ENCODE results near the gene FHIT.

Gene FHIT

DNA sequence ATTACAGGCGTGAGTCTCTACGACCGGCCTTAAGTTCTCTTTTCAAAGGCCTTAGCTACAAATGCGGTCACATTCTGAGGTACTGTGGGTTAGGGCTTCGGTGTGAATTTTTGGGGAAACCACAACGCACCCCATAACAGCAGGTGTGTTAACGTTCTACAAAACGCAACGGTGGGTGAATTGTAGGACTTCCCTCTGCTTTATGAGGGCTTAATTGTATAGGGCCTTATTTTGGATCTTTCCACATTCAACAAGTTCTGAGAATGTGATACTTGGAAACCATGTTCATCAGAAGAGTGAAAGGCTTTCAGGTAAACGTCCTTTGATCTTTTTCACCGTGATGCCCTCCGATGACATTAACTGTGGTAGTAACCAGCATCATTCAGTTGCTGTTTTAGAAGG lies 1202.8 kb downstream of the FHIT start:
- Histone ChIP-seq H3K36me3 (no peaks in the 10 kb centered on the region), H3K4me3 (ENCODE audit: low read depth in 1 of 2, low read length in 1 of 2) (no peak overlapping the region), H3K27me3 (no peaks in the 10 kb centered on the region), H3K4me1 (ENCODE audit: control insufficient read depth in 1 of 2, insufficient read depth in 1 of 2, low read depth in 1 of 2, low read length in 1 of 2) (no peaks in the 10 kb centered on the region), H3K27ac (no peak overlapping the region), H3K9me3 (no peaks in the 10 kb centered on the region)
- TF ChIP-seq, protein P1, sequence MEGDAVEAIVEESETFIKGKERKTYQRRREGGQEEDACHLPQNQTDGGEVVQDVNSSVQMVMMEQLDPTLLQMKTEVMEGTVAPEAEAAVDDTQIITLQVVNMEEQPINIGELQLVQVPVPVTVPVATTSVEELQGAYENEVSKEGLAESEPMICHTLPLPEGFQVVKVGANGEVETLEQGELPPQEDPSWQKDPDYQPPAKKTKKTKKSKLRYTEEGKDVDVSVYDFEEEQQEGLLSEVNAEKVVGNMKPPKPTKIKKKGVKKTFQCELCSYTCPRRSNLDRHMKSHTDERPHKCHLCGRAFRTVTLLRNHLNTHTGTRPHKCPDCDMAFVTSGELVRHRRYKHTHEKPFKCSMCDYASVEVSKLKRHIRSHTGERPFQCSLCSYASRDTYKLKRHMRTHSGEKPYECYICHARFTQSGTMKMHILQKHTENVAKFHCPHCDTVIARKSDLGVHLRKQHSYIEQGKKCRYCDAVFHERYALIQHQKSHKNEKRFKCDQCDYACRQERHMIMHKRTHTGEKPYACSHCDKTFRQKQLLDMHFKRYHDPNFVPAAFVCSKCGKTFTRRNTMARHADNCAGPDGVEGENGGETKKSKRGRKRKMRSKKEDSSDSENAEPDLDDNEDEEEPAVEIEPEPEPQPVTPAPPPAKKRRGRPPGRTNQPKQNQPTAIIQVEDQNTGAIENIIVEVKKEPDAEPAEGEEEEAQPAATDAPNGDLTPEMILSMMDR (IDR thresholded peaks at IDR 0.05) = no peak

DNA sequence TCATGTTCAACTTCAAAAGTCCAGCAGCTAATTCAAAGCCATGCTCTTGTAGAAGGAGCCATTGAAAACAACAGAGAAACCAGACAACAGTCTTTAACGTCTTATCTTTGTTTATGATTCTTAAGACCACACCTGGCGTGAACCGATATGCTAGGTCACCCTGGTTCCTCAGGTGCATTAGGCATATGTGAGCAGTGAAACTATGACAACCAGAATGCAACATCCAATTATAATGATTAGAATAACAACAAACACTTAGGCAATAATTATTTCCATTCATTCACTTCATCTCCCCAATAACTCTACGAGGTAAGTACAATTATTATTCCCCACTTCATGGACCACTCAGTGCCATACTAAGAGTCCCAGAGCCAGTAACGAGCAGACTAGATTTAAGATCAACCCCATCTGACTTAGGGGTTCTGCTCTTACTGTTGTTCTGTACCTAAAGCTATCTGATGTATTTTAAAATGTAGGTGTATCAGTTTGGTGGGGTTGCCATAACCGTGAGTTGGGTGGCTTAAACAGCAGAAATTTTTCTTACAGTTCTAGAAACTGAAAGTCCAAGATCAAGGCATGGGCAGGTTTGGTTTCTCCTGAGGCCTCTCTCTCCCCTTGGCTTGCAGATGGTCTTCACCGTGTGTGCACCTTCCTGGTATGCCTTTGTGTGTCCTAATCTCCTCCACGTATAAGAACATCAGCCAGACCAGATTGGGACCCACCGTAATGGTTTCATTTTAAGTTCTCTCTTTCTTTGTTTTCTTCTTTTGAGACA lies 1203.6 kb downstream of the FHIT start:
- Histone ChIP-seq H3K27me3 (no peaks in the 10 kb centered on the region), H3K27ac (no peak overlapping the region), H3K4me3 (ENCODE audit: low read depth in 1 of 2, low read length in 1 of 2) (no peak overlapping the region), H3K4me1 (ENCODE audit: control insufficient read depth in 1 of 2, insufficient read depth in 1 of 2, low read depth in 1 of 2, low read length in 1 of 2) (no peaks in the 10 kb centered on the region), H3K9me3 (no peaks in the 10 kb centered on the region), H3K36me3 (no peaks in the 10 kb centered on the region)
- TF ChIP-seq, protein P1 (IDR thresholded peaks at IDR 0.05) = no peak

DNA sequence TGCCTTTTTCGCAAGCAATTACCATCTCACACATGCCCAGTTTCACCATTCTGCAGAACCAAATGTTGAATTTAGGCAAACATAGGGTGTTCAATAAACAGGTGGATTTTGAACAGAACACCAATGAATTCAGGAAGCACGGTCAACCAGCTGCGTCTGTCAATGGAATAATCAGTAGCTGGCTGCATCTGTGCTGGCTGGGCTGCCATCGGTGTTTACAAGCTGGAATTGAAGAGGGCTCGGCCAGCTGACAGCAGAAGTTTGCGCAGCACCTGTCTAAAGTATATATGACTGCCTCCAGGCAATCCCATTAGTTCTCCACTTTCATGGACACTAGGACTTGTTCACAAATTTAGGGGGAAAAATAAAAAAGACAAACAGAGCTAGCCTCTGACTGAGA lies 1205.0 kb downstream of the FHIT start:
- TF ChIP-seq, protein P1 (IDR thresholded peaks at IDR 0.05) = no peak
- no peaks in the 10 kb centered on the region for H3K9me3 ChIP-seq
- H3K4me1 ChIP-seq (ENCODE audit: control insufficient read depth in 1 of 2, insufficient read depth in 1 of 2, low read depth in 1 of 2, low read length in 1 of 2) = no peaks in the 10 kb centered on the region
- no peak overlapping the region for H3K27ac ChIP-seq
- H3K36me3 ChIP-seq = no peaks in the 10 kb centered on the region
- no peaks in the 10 kb centered on the region for H3K27me3 ChIP-seq
- no peak overlapping the region for H3K4me3 ChIP-seq (ENCODE audit: low read depth in 1 of 2, low read length in 1 of 2)

DNA sequence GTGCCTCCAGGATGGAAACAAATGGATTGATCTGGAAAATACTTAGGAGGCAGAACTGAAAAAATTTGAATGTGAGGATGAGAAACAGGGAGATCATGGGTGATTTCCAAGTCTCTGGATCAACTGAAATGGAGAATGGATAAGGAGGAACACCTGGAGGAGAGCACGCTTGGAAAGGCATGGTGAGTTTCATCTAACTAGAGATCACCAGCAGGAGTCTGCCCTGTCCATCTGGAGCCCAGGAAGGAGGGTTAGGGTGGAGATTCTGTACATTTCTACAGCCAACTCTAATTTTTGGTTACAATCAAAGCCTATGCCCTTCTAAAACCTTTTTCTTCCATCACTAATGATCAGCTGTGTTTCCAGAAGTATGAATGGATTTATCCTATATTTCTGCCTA lies 1205.6 kb downstream of the FHIT start:
- H3K27ac ChIP-seq = no peak overlapping the region
- no peaks in the 10 kb centered on the region for H3K36me3 ChIP-seq
- H3K9me3 ChIP-seq = no peaks in the 10 kb centered on the region
- TF ChIP-seq, protein P1 (IDR thresholded peaks at IDR 0.05) = no peak
- H3K4me1 ChIP-seq (ENCODE audit: control insufficient read depth in 1 of 2, insufficient read depth in 1 of 2, low read depth in 1 of 2, low read length in 1 of 2) = no peaks in the 10 kb centered on the region
- H3K27me3 ChIP-seq = no peaks in the 10 kb centered on the region
- H3K4me3 ChIP-seq (ENCODE audit: low read depth in 1 of 2, low read length in 1 of 2) = no peak overlapping the region

DNA sequence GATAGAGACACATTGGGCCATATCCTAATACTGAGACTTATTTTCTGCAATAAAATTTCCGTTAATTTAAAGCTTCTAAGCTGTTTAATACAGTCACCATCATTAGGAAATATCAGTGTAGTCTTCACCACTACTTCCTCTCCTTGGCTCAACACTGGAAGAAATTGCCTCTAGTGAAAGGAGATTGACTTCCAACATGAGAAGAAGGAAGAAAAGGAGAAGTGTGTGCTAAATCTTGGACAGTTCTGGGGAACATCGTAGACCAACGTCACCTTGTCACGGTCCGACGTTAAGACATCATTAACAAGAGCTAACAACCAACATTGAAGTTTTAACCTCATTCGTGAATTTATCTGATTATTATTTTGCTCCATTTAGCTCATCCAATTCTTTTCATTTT lies 1214.4 kb downstream of the FHIT start:
- TF ChIP-seq, protein P1 (IDR thresholded peaks at IDR 0.05) = no peak
- H3K9me3 ChIP-seq = no peaks in the 10 kb centered on the region
- no peak overlapping the region for H3K27ac ChIP-seq
- H3K27me3 ChIP-seq = no peaks in the 10 kb centered on the region
- no peak overlapping the region for H3K4me3 ChIP-seq (ENCODE audit: low read depth in 1 of 2, low read length in 1 of 2)
- no peaks in the 10 kb centered on the region for H3K4me1 ChIP-seq (ENCODE audit: control insufficient read depth in 1 of 2, insufficient read depth in 1 of 2, low read depth in 1 of 2, low read length in 1 of 2)
- no peaks in the 10 kb centered on the region for H3K36me3 ChIP-seq

Data from neutrophil (primary cell).